HepG2 (cell line): ENCODE data around the gene ABCF1. TPM values are rescaled to one million over a fixed set of nuclear protein-coding genes. Genes with fewer than 3 reads are reported as not detected.

Experiments used
- HMG20B ChIP-seq: conservative IDR thresholded peaks from 2 replicates; pipeline ENCODE4 v1.6.1; 2016; ENCODE audit warnings: missing genetic modification reagents, missing compliant biosample characterization
- PHB2 ChIP-seq: fragments of 450-650 bp; IDR thresholded peaks from 2 replicates; pipeline ENCODE4 v1.6.1; 2018; ENCODE audit not compliant: partially characterized antibody
- TBX3 ChIP-seq: fragments of 450-650 bp; IDR thresholded peaks from 2 replicates; pipeline ENCODE4 v1.6.1; 2017; ENCODE audit warnings: antibody characterized with exemption, mild to moderate bottlenecking, inconsistent platforms, borderline replicate concordance
- ZBTB21 ChIP-seq: sonication (generic); formaldehyde crosslinking; IDR thresholded peaks from 2 replicates; pipeline ENCODE4 v1.4.0; 2020; ENCODE audit warnings: missing genetic modification reagents
- ZNF12 ChIP-seq: sonication (generic); formaldehyde crosslinking; IDR thresholded peaks from 2 replicates; pipeline ENCODE4 v1.5.0; 2020; ENCODE audit warnings: missing genetic modification reagents
- ZNF263 ChIP-seq: sonication (generic); formaldehyde crosslinking; IDR thresholded peaks from 2 replicates; pipeline ENCODE4 v1.4.0; 2020; ENCODE audit warnings: missing genetic modification reagents
- ZNF451 ChIP-seq: sonication (generic); formaldehyde crosslinking; IDR thresholded peaks from 2 replicates; pipeline ENCODE4 v1.5.0; 2020; ENCODE audit warnings: mild to moderate bottlenecking, missing genetic modification reagents
- ZNF816 ChIP-seq: sonication (generic); formaldehyde crosslinking; IDR thresholded peaks from 2 replicates; pipeline ENCODE4 v1.8.0; 2022; ENCODE audit warnings: missing genetic modification reagents, mild to moderate bottlenecking, borderline replicate concordance
- polyA plus RNA-seq, 8 experiments: library from polyadenylated mRNA; depleted of rRNA in 3 of 8; stranded (reverse) in 7 of 8; unstranded in 1 of 8; fragments of >200 nt; fragmentation: Illumina TruSeq in 4 of 8; extraction: Trizol in 4 of 8; gene quantifications; 2 replicates each; pipeline versions ENCODE4 v1.2.1 to v1.2.3, GENCODE V29; 2011 to 2016; ENCODE audit warnings: low read depth in 4 of 8, missing spikeins in 1 of 8, mixed read lengths in 1 of 8; ENCODE audit not compliant: insufficient read depth in 1 of 8
- total RNA-seq, 5 experiments: library from RNA; depleted of rRNA; stranded (reverse); fragments of >200 nt; fragmentation: Illumina TruSeq; extraction: Trizol; gene quantifications; 2 replicates each; pipeline ENCODE4 v1.2.3, GENCODE V29; 2016; ENCODE audit warnings: low read depth in 1 of 5
- TF ChIP-seq, protein P1 (sequence below): sonication (generic); formaldehyde crosslinking; IDR thresholded peaks from 2 replicates; pipeline ENCODE4 v1.5.1; 2020; ENCODE audit warnings: mild to moderate bottlenecking, missing genetic modification reagents, borderline replicate concordance
- TF ChIP-seq, protein P2 (sequence below): sonication (generic); formaldehyde crosslinking; IDR thresholded peaks from 2 replicates; pipeline ENCODE4 v1.4.0; 2020; ENCODE audit warnings: missing genetic modification reagents
- TF ChIP-seq, protein P3 (sequence below): sonication (generic); formaldehyde crosslinking; IDR thresholded peaks from 2 replicates; pipeline ENCODE4 v1.4.0; 2020; ENCODE audit warnings: missing genetic modification reagents, borderline replicate concordance
- TF ChIP-seq, protein P4 (sequence below): sonication (generic); formaldehyde crosslinking; IDR thresholded peaks from 2 replicates; pipeline ENCODE4 v1.4.0; 2020; ENCODE audit warnings: missing genetic modification reagents, borderline replicate concordance

ABCF1 gene
- total and polyA plus RNA-seq, 2 of the 13 experiments (the other 11 are each of a cell fraction or from before 2014, with no cell fraction given), result 25.4 to 98.9 TPM

DNA sequence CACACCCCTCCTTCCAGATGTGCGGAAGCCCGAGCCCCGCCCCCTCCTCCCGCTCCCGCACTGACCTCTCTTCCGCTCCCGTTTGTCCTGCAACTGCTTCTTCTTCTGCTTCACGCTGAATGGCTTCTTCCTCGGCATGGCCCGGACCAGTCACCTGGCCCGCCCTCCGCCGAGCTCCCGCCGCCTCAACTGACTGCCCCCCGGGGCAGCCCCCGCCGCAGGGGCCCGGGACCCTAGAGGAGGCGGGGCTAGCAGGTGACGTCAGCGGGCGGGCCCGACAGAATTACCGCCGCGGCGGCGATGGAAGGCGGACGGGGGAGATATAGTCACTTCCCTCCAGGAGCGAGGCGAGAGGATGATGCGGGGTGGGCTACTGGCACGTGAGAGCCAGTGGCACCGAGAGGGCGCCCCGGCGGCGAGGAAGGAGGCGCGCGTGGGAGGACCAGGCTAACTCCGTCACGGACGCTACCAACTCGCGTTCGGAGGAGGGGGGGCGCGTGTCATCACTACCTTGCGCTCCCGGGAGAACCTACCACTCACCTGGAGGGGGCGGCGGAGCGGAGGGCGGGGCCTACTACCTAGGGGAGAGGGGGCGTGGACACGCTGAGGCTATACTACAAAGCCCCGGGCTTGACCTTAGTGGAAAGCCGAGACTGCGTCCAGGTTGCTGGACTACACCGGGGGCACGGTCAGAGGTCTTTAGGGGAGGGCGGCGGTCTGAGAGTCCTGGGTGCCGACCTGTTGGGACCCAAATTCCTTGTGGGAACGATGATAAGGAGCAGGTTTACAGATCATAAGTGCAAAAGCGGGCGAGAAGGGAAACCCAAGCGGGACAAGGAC, 15.0 kb upstream of the ABCF1 start, which contains the start of gene GNL1 (continued):
- TF ChIP-seq, protein P1, sequence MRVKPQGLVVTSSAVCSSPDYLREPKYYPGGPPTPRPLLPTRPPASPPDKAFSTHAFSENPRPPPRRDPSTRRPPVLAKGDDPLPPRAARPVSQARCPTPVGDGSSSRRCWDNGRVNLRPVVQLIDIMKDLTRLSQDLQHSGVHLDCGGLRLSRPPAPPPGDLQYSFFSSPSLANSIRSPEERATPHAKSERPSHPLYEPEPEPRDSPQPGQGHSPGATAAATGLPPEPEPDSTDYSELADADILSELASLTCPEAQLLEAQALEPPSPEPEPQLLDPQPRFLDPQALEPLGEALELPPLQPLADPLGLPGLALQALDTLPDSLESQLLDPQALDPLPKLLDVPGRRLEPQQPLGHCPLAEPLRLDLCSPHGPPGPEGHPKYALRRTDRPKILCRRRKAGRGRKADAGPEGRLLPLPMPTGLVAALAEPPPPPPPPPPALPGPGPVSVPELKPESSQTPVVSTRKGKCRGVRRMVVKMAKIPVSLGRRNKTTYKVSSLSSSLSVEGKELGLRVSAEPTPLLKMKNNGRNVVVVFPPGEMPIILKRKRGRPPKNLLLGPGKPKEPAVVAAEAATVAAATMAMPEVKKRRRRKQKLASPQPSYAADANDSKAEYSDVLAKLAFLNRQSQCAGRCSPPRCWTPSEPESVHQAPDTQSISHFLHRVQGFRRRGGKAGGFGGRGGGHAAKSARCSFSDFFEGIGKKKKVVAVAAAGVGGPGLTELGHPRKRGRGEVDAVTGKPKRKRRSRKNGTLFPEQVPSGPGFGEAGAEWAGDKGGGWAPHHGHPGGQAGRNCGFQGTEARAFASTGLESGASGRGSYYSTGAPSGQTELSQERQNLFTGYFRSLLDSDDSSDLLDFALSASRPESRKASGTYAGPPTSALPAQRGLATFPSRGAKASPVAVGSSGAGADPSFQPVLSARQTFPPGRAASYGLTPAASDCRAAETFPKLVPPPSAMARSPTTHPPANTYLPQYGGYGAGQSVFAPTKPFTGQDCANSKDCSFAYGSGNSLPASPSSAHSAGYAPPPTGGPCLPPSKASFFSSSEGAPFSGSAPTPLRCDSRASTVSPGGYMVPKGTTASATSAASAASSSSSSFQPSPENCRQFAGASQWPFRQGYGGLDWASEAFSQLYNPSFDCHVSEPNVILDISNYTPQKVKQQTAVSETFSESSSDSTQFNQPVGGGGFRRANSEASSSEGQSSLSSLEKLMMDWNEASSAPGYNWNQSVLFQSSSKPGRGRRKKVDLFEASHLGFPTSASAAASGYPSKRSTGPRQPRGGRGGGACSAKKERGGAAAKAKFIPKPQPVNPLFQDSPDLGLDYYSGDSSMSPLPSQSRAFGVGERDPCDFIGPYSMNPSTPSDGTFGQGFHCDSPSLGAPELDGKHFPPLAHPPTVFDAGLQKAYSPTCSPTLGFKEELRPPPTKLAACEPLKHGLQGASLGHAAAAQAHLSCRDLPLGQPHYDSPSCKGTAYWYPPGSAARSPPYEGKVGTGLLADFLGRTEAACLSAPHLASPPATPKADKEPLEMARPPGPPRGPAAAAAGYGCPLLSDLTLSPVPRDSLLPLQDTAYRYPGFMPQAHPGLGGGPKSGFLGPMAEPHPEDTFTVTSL (CRISPR knock-in tag), result no peak
- TF ChIP-seq, protein P2, sequence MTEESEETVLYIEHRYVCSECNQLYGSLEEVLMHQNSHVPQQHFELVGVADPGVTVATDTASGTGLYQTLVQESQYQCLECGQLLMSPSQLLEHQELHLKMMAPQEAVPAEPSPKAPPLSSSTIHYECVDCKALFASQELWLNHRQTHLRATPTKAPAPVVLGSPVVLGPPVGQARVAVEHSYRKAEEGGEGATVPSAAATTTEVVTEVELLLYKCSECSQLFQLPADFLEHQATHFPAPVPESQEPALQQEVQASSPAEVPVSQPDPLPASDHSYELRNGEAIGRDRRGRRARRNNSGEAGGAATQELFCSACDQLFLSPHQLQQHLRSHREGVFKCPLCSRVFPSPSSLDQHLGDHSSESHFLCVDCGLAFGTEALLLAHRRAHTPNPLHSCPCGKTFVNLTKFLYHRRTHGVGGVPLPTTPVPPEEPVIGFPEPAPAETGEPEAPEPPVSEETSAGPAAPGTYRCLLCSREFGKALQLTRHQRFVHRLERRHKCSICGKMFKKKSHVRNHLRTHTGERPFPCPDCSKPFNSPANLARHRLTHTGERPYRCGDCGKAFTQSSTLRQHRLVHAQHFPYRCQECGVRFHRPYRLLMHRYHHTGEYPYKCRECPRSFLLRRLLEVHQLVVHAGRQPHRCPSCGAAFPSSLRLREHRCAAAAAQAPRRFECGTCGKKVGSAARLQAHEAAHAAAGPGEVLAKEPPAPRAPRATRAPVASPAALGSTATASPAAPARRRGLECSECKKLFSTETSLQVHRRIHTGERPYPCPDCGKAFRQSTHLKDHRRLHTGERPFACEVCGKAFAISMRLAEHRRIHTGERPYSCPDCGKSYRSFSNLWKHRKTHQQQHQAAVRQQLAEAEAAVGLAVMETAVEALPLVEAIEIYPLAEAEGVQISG (CRISPR knock-in tag), result no peak; the same call in 1 of the 2 replicates
- TF ChIP-seq, protein P3, sequence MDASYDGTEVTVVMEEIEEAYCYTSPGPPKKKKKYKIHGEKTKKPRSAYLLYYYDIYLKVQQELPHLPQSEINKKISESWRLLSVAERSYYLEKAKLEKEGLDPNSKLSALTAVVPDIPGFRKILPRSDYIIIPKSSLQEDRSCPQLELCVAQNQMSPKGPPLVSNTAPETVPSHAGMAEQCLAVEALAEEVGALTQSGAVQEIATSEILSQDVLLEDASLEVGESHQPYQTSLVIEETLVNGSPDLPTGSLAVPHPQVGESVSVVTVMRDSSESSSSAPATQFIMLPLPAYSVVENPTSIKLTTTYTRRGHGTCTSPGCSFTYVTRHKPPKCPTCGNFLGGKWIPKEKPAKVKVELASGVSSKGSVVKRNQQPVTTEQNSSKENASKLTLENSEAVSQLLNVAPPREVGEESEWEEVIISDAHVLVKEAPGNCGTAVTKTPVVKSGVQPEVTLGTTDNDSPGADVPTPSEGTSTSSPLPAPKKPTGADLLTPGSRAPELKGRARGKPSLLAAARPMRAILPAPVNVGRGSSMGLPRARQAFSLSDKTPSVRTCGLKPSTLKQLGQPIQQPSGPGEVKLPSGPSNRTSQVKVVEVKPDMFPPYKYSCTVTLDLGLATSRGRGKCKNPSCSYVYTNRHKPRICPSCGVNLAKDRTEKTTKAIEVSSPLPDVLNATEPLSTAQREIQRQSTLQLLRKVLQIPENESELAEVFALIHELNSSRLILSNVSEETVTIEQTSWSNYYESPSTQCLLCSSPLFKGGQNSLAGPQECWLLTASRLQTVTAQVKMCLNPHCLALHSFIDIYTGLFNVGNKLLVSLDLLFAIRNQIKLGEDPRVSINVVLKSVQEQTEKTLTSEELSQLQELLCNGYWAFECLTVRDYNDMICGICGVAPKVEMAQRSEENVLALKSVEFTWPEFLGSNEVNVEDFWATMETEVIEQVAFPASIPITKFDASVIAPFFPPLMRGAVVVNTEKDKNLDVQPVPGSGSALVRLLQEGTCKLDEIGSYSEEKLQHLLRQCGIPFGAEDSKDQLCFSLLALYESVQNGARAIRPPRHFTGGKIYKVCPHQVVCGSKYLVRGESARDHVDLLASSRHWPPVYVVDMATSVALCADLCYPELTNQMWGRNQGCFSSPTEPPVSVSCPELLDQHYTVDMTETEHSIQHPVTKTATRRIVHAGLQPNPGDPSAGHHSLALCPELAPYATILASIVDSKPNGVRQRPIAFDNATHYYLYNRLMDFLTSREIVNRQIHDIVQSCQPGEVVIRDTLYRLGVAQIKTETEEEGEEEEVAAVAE (CRISPR knock-in tag), result no peak
- TF ChIP-seq TBX3, result peak; percentile 44
- TF ChIP-seq PHB2, result no peak
- no peak for TF ChIP-seq HMG20B (CRISPR knock-in tag)
- peak; percentile 76 for TF ChIP-seq ZNF263 (CRISPR knock-in tag)
- TF ChIP-seq ZNF12, result 0 out of 2 replicates have a peak, but pooled peaks have one; percentile 8
- no peak; the same call in 1 of the 2 replicates for TF ChIP-seq ZNF451
- no peak; the same call in 1 of the 2 replicates for TF ChIP-seq ZBTB21 (CRISPR knock-in tag)
- TF ChIP-seq, protein P4, sequence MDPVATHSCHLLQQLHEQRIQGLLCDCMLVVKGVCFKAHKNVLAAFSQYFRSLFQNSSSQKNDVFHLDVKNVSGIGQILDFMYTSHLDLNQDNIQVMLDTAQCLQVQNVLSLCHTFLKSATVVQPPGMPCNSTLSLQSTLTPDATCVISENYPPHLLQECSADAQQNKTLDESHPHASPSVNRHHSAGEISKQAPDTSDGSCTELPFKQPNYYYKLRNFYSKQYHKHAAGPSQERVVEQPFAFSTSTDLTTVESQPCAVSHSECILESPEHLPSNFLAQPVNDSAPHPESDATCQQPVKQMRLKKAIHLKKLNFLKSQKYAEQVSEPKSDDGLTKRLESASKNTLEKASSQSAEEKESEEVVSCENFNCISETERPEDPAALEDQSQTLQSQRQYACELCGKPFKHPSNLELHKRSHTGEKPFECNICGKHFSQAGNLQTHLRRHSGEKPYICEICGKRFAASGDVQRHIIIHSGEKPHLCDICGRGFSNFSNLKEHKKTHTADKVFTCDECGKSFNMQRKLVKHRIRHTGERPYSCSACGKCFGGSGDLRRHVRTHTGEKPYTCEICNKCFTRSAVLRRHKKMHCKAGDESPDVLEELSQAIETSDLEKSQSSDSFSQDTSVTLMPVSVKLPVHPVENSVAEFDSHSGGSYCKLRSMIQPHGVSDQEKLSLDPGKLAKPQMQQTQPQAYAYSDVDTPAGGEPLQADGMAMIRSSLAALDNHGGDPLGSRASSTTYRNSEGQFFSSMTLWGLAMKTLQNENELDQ, result no peak; the same call in 1 of the 2 replicates
- TF ChIP-seq ZNF816, result no peak
